Mesothelial cell of epicardium (in vitro differentiated cells): Measurements from ENCODE around the gene FGD3. TPM values are rescaled to one million over a fixed set of nuclear protein-coding genes. Genes with fewer than 3 reads are reported as not detected.
A peak's percentile ranks its signal among the peaks of the same experiment; 100 is the strongest.

ENCODE experiments used
- DNase-seq, 2 experiments: peaks; one replicate each; pipeline ENCODE4 v3.0.0; 2021; ENCODE audit warnings: low spot score in 2 of 2; ENCODE audit not compliant: unreplicated experiment in 2 of 2
- H3K27ac Mint-ChIP-seq: 2 replicates; pipeline ENCODE4 v1.8.0; 2021; ENCODE audit warnings: mixed read lengths
- H3K27me3 Mint-ChIP-seq: 2 replicates; pipeline ENCODE4 v1.8.0; 2021; ENCODE audit warnings: low read depth, mixed read lengths
- H3K36me3 Mint-ChIP-seq: 2 replicates; pipeline ENCODE4 v1.8.0; 2021; ENCODE audit warnings: mixed read lengths
- H3K4me1 Mint-ChIP-seq: 2 replicates; pipeline ENCODE4 v1.8.0; 2021; ENCODE audit warnings: mixed read lengths
- H3K4me3 Mint-ChIP-seq: 2 replicates; pipeline ENCODE4 v1.8.0; 2021; ENCODE audit warnings: mild to moderate bottlenecking, moderate library complexity, mixed read lengths
- H3K9me3 Mint-ChIP-seq: 2 replicates; pipeline ENCODE4 v1.8.0; 2021; ENCODE audit warnings: mixed read lengths
- CTCF ChIP-seq: fragments of 200-600 bp; sonication (generic); IDR thresholded peaks from one replicate; pipeline ENCODE4 v1.5.0; 2021; ENCODE audit warnings: antibody characterized with exemption; ENCODE audit not compliant: unreplicated experiment
- total RNA-seq: library from RNA; stranded (reverse); gene quantifications from 3 replicates; pipeline ENCODE4 v1.2.1, GENCODE V29; 2021

Gene FGD3
- total RNA-seq, 1 donor from 2014 or later = 36.3 TPM

GRCh38 chr9:93072383-93072795 lies 125.1 kb downstream of the FGD3 start:
- DNase-seq = peak in 1 of 2 experiments; percentile 59
- peak overlapping the region; percentile 31 for H3K27ac Mint-ChIP-seq
- no peak overlapping the region for H3K4me3 Mint-ChIP-seq
- no peaks in the 10 kb centered on the region for H3K36me3 Mint-ChIP-seq
- H3K9me3 Mint-ChIP-seq = peaks cover 8% of the 10 kb centered on the region
- no peaks in the 10 kb centered on the region for H3K27me3 Mint-ChIP-seq
- peaks cover 13% of the 10 kb centered on the region for H3K4me1 Mint-ChIP-seq
- TF ChIP-seq CTCF = no peak

- peaks cover 13% of the 10 kb centered on the region for H3K4me1 Mint-ChIP-seq
- DNase-seq = no peak
- no peak for TF ChIP-seq CTCF
- no peaks in the 10 kb centered on the region for H3K36me3 Mint-ChIP-seq
- H3K27me3 Mint-ChIP-seq = no peaks in the 10 kb centered on the region
- no peak overlapping the region for H3K4me3 Mint-ChIP-seq
- no peaks in the 10 kb centered on the region for H3K9me3 Mint-ChIP-seq
- no peak overlapping the region for H3K27ac Mint-ChIP-seq
Measured at GRCh38 chr9:93076101-93076791, 128.9 kb downstream of the FGD3 start.

DNA sequence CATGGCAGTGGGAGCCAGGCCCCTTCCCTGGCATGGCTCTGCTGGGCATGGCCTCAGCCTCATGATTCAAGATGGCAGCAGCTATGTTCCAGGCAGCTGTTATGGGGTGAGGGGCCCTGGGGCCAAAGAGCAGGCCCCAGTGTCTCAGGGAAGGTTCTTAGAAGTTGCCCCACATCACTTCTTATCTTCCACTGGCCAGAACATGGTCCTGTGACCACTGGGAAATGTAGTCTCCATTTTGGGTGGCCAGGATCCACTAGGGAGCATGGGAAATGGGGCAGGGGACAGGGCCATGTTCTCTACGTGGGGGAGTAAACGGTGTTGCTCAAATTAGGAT lies 129.4 kb downstream of the FGD3 start:
- peaks cover 13% of the 10 kb centered on the region for H3K4me1 Mint-ChIP-seq
- no peaks in the 10 kb centered on the region for H3K27me3 Mint-ChIP-seq
- H3K36me3 Mint-ChIP-seq = no peaks in the 10 kb centered on the region
- no peak for DNase-seq
- no peak for TF ChIP-seq CTCF
- H3K27ac Mint-ChIP-seq = no peak overlapping the region
- no peak overlapping the region for H3K4me3 Mint-ChIP-seq
- no peaks in the 10 kb centered on the region for H3K9me3 Mint-ChIP-seq

DNA sequence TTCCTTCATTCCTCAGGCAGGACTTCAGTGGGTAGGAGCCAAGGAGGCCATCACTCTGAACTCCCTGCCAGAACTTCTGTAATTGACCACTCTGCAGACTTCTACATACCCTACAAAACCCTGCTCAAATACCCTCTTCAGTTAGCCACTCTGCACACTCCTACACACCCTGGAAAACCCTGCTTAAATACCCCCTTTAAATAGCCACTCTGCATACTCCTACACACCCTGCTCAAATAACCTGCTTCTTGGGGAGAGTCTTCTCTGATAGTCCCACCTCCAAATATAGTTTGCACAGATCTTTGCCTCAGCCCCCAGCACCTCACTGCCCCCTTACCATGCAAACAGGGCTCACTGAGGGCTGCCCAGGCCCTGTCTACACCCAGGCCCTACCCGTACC lies 130.0 kb downstream of the FGD3 start:
- H3K4me3 Mint-ChIP-seq = no peak overlapping the region
- no peaks in the 10 kb centered on the region for H3K9me3 Mint-ChIP-seq
- no peak overlapping the region for H3K27ac Mint-ChIP-seq
- no peaks in the 10 kb centered on the region for H3K27me3 Mint-ChIP-seq
- TF ChIP-seq CTCF = no peak
- no peaks in the 10 kb centered on the region for H3K36me3 Mint-ChIP-seq
- DNase-seq = no peak
- peaks cover 11% of the 10 kb centered on the region for H3K4me1 Mint-ChIP-seq

GRCh38 chr9:93077811-93078210 lies 130.5 kb downstream of the FGD3 start:
- Mint-ChIP-seq H3K4me1 (peaks cover 6% of the 10 kb centered on the region), H3K27me3 (no peaks in the 10 kb centered on the region), H3K9me3 (no peaks in the 10 kb centered on the region), H3K27ac (no peak overlapping the region), H3K4me3 (no peak overlapping the region), H3K36me3 (no peaks in the 10 kb centered on the region)
- no peak for DNase-seq
- TF ChIP-seq CTCF = no peak

- no peak for DNase-seq
- H3K27ac Mint-ChIP-seq = no peak overlapping the region
- H3K4me3 Mint-ChIP-seq = no peak overlapping the region
- no peaks in the 10 kb centered on the region for H3K9me3 Mint-ChIP-seq
- no peaks in the 10 kb centered on the region for H3K27me3 Mint-ChIP-seq
- peaks cover 10% of the 10 kb centered on the region for H3K4me1 Mint-ChIP-seq
- TF ChIP-seq CTCF = no peak
- no peaks in the 10 kb centered on the region for H3K36me3 Mint-ChIP-seq
Measured at GRCh38 chr9:93079371-93079770, 132.0 kb downstream of the FGD3 start.
